GM19193 (cell line): Measurements from ENCODE around the gene TRAF5.

Experiments
- POLR2A ChIP-seq: IDR thresholded peaks from 4 replicates; pipeline ENCODE4 v1.6.1; 2011; ENCODE audit not compliant: insufficient read depth, insufficient read length; ENCODE audit errors: extremely low read depth

Gene TRAF5

DNA sequence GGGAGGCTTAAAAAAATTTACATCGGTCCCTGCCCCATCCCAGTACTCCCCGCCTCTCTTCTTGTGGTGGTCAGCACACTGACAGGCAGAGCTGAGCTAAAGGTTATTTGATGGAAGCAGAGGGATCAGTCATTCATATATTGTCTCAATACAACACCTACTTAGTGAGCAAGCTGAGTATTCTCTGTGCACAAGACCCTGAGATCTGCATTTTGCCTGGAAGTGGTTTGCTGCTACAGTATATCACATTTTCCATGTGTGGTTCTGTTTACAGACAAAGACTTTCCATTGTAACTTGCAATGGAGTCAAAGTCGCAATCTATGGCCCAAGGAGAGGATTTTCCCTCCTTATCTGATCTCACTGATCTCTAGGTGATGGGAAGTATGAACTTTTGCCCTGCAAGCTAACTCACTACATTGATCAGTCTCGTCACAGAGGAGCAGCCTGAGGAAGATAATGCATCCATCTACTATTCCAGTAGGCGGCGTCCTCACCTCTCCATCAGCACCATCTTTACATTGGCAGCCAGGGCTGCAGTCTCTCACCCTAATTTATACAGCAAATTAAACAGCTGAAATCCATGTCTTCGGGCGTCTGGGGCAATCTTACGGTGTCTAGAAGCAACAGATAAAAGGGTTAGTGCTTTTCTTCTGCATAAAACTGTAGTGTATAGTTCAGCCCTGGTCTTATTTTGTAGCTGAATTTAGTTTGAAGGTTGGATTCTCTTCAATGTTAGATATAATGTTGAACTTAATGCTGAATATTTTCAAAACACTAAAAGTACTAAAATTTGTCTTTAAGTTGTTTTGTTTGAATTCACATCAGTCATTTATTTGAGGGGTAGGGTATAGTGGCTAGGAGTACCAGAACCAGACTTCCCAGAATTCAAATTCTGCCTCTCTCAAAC, 3.2 kb upstream of the TRAF5 start:
- TF ChIP-seq POLR2A = no peak

DNA sequence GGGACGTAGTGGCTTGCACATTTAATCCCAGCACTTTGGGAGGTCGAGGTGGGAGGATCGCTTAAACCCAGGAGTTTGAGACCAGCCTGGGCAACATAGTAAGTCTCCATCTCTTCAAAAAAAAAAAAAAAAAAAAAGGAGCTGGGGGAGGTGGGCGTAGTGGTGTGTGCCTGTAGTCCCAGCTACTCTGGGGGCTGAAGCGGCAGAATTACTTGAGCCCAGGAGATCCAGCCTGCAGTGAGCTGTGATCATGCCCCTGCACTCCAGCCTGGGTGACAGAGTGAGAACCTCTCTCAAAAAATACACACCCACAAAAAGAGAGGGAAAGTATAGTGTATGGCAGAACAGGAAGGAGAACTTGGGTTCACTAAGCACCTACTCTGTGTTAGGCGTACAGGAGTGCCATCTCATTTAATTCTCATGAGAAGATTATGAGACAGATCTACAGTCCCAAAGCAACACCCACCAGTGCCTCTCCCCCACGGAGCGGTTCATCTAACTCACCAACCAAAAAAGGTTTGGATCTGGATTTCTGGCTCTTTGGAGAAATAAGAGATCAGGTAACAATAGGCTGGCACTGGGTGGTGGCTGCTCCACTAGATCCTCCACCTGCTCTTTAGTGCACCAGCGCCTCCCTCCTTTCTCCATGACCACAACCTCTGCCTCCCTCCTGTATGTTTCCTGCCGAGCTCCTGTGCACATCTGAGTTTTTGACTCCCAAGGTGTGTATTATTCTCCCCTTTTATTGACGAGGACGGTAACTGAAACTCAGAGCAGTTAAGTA, 1.4 kb upstream of the TRAF5 start:
- no peak for TF ChIP-seq POLR2A

DNA sequence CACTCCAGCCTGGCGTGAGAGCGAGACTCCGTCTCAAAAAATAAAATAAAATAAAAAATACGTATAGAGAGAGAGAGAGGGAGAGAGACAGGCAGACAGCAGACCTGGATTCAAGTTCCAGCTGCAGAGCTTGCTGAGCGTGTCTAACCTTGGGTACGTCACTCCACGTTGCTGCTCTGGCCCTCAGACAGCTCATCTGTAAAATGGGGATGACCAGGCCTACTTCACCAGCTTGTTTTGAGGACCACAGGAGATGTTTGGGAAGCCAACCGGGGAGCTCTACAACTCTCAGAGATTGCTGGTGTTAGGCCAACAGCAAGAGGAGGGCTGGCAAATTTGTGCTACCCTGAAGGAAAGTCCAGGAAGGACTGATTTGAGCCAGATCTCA, 499 bp upstream of the TRAF5 start:
- TF ChIP-seq POLR2A = no peak

DNA sequence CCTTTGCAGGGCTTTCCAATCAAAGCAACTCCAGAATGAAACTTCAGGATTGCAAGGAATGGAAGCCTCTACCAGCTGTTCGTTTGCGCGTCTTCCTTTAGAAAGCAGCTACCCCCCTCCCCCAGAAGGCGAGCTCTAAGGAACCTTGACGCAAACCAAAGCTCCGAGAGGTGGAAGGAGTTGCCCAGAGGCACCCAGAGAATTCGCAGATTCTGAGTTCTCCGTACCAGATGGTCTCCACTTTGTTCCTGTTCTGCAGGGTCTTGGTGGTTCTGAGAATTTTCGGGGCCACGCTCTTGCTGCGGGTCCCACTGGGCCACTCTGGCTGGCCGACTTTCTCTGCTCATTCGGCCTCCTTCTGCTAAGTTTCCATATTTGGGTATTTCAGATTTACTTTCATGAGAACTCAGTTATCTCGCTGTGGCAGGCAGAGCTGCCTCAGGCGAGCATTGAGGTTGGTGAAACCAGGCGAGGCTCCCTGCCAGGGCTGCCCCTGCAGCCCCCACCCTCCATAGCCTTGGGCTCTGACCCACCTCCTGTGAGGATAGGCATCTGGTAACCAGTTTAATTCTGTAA, 801 bp downstream of the TRAF5 start:
- peak; percentile 63 for TF ChIP-seq POLR2A

DNA sequence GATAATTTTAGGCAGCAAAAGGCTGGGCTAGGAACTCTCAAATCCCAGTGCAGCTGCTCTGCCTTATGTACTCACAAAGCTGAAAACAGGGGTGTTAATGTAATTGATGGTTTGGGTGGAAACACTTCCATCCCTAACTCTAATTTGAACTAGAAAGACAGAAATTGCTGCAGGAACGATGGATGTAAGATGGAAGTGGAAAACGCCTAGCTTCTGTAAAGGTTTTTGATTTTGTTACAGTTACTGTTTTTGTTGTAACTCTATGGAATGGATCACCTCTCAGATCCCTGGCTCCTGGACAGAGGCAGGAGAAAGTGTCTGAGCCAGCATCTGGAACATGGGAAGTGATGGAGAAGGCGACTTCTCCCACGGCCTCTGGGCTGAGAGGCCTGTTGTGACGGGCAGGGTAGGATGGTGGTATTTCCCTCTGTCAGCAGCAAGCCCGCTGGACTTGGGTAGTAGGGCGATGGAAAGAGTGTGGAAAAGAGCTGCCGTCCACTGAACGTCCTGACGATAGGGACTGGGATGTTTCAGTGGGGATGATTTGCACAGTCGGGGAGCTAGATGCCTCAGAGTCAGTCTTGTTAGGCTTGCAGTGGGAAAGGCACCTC, 1.6 kb downstream of the TRAF5 start:
- no peak for TF ChIP-seq POLR2A

DNA sequence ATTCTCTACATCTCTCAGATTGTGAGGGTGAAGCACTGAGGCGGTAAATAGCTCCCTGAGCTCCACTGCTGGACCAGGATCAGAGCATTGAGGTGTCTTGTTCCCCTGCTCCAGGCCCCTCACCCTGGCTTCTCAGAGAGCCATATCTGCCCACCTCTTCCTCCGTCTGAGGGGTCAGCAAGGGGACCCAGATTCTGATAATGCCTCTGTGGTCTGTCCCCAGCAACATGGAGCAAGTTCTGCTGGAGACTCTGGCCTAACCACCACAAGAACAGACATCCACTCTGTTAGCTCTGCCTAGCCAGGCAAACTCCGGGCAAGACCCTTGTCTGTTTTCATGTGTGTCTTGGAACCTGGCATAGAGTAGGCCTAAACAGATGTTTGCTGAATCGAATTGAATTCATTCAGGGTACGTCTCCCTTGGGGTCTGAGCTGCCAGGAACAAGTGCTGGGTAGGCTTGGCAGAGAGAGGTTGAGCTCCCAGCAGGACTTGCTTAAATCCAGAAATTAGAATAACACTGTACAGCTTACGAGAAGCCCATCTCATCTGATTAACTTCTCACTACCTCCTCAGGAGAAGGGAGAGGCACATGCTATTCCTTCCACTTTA, 2.3 kb downstream of the TRAF5 start:
- no peak for TF ChIP-seq POLR2A

DNA sequence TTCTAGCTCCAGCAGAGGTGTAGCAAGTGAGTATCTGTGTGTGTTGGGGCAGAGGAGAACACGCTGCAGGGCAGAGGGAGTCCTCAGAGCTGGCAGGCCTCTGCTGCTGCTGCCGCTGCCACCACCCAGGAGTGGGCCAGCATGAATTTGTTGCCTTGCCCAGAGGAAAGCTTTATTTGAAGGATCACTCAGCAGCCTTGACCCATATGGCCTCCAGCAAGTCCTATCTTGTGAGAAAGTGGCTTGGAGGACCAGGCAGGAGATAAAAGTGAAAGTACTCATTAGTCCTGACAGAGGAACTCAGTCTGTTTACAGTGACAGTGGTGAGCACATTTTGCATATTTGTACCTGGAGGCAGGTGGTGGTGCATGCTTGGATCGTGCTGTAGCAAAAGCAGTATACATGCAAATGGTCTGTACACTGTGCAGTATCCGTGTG, 3.1 kb downstream of the TRAF5 start:
- TF ChIP-seq POLR2A = no peak

DNA sequence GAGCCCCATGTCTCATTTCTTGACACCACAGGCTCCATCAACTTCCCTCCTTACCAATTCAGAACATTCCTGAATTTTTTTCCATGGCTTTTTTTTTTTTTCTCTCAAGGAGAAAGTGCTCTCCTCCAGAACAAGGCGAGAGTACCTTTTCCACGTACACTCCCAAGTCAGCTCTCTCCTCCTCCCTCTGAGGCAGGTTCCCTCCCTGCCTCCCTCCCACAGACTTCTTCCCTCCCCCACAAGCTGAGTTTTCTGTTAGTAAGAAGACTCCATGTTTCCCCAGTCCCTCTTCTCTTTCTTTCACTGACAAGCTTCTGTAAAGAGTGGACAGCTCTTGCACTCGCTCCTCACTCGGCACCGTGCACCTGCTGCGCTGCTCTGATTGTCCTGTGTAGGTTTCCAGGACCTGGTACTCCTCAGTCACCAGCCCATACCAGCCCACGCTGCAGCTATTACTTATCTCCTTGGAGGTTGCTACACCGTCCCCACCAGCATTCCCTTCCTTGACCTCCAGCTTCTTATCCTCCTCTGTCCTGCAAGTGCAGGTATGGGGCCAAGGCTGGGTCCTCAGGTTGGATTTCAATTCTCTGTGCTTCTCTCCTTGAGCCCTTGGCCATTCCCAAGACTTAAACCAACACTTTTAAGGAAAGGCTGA, 3.8 kb downstream of the TRAF5 start:
- no peak for TF ChIP-seq POLR2A

DNA sequence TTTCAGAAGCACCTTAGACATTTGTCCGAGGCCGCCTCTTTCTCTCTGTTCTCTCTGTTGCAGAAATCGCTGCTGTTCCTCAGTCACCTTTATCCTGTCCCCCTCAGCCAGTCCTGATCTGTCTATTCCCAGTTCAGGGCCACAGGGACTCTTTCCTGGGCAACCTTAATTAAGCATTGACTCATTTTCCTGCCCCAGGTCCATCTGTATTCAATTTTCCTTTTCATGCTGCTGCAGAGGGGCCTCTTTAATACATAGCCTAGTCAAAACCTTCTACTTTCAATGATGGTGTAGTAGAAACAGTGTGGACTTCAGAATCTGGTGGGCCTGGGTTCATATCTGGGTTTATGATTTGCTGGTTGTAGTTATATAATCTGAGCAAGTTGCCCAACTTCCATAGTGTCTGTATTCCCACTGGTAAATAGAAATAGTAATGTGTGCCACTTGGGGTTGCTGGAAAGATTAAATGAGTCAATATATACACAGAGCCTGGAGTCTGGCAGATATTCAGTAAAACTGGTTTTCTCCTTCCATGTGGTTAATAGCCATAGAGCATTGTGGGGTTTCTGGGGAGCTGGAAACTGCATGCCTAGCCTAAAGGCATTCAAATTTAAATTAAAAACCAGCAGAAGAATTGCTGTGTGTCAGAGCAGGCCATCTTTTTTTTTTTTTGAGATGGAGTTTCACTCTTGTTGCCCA, 4.5 kb downstream of the TRAF5 start:
- TF ChIP-seq POLR2A = no peak

DNA sequence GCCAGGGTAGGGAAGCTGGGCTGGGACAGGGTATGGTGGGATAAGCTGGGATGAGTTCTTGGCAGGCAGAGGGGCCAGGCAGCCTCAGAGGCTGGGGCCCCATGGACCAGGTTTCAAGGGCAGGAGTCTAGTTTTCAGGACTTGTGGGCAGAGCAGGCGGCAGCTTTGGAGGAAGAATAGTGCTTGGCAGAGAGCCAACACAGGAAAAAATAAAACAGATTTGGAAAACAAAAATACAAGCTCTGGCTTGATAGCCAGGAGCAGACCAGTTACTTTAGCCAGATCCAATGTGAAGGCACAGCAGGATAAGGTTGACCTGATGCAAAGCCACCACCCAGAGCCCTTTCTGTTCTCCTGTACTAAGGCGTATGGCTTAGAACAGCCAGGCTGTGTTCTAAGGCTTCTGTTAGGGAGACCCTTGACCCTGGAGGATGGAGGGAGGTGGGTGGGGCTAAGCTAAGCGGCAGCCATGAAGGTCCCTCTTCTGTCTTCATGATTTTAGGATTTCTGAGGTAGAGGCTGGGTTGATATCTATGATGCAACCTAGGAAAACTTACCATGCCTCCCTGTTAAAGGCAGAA, 5.5 kb downstream of the TRAF5 start:
- no peak for TF ChIP-seq POLR2A

DNA sequence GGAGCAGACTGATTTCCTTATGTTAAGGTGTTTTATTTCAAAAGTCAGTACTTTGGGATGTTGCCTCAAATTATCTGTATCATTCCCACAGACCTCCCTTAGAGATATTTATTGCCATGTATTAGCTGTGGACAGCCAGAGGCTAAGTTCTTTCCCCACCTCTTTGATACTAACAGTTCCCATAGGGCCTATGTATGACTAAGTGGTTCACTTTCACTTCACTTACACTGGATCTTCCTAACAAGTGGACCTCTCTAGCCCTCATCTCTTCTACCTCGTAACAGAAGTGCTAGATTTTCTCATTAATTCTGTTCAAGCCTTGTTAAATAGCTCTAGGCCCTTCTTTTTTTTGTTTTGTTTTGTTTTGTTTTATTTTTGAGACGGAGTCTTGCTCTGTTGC, 6.2 kb downstream of the TRAF5 start:
- TF ChIP-seq POLR2A = no peak

DNA sequence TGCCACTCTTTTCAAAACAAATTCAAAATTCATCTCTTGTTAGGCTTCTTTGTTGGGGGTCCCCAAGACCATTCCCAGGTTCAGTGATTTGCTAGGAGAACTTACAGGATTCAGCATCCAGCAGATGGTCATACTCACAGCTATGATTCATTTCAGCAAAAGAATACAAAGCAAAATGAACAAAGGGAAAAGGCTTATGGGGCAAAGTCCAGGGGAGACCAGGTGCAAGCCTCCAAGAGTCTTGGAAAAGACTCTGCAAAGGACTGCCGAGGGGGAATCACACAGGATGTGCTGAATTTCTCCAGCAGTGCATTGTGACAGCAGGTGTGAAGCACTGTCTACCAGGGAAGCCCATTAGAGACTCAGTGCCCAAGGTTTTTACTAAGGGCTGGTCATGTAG, 7.3 kb downstream of the TRAF5 start:
- no peak for TF ChIP-seq POLR2A

DNA sequence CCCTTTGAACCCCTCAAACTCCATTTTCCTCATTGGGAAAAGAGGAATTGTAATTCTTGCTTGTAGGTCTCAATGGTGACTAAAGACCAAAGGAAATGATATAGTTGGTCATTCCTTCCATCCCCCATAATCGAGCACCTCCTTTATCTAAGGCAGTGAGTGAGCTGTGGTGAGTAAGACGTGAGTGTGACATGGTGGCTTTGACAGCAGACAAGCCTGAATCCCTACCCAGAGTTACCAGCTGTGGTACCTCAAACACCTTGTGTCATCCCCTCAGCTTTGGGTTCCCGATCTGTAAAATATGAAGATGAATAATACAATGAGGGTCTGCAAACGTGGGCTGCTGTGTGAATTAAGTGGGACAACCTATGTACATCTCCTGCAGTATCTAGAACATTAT, 8.4 kb downstream of the TRAF5 start:
- no peak for TF ChIP-seq POLR2A
